T-cell (primary cell): ENCODE results near the gene OR2G3. TPM values are rescaled to one million over a fixed set of nuclear protein-coding genes. Genes with fewer than 3 reads are reported as not detected.

Experiments
- ATAC-seq, 4 experiments: fragments of 200-7000 bp in 3 of 4; fragments of 150-1000 bp in 1 of 4; cut with Tn5 transposase; replicated peaks in 1 of 4; 1 replicate in 3 of 4; 2 replicates in 1 of 4; pipeline ENCODE4 v1.10.0; 2021; ENCODE audit warnings: moderate library complexity in 3 of 4, mild to moderate bottlenecking in 2 of 4, moderate number of reproducible peaks in 1 of 4
- CTCF ChIA-PET, 2 donors: fragments of 300-600 bp; sonication (Branson Sonifier 250); formaldehyde crosslinking; loops; one replicate each; lab custom pipeline; 2022; ENCODE audit warnings: antibody characterized with exemption in 2 of 2; lab: Charles Lee
- POLR2A ChIA-PET, 2 donors: fragments of 300-600 bp; sonication (Branson Sonifier 250); formaldehyde crosslinking; loops; one replicate each; lab custom pipeline; 2022; ENCODE audit warnings: antibody characterized with exemption in 2 of 2; lab: Charles Lee
- DNase-seq, 35 experiments: peaks; one replicate each; pipeline versions ENCODE4 v3.0.0 to v3.0.0-alpha.2; 2013 to 2023
- H3K27ac ChIP-seq: one replicate; pipeline ENCODE4 v1.5.1; 2013; ENCODE audit warnings: low read length
- H3K27me3 ChIP-seq, 2 experiments: replicated peaks in 1 of 2; 1 replicate in 1 of 2; 2 replicates in 1 of 2; pipeline versions ENCODE4 v1.6.1 to v1.7.0; 2013; ENCODE audit warnings: low read length in 1 of 2, mixed read lengths in 1 of 2; ENCODE audit not compliant: control insufficient read depth in 2 of 2, insufficient read depth in 2 of 2; ENCODE audit errors: extremely low read depth in 1 of 2
- H3K36me3 ChIP-seq, 2 donors: 1 replicate in 1 of 2; 2 replicates in 1 of 2; pipeline versions ENCODE4 v1.6.1 to v1.7.0; 2013; ENCODE audit warnings: low read length in 1 of 2; ENCODE audit not compliant: control insufficient read depth in 2 of 2, insufficient read depth in 1 of 2; ENCODE audit errors: extremely low read depth in 1 of 2
- H3K4me1 ChIP-seq, 2 experiments: 1 replicate in 1 of 2; 2 replicates in 1 of 2; pipeline versions ENCODE4 v1.6.1 to v1.7.0; 2013; ENCODE audit warnings: low read length in 2 of 2, mixed read lengths in 1 of 2; ENCODE audit not compliant: insufficient read depth in 2 of 2, control insufficient read depth in 1 of 2; ENCODE audit errors: extremely low read depth in 1 of 2
- H3K4me3 ChIP-seq, 2 donors: 1 replicate in 1 of 2; 2 replicates in 1 of 2; pipeline versions ENCODE4 v1.5.1 to v1.7.0; 2013; ENCODE audit warnings: mild to moderate bottlenecking in 2 of 2, low read length in 1 of 2, moderate library complexity in 1 of 2; ENCODE audit not compliant: control insufficient read depth in 1 of 2; ENCODE audit errors: extremely low read depth in 1 of 2
- H3K9me3 ChIP-seq: 2 replicates; pipeline ENCODE4 v1.7.0; 2013
- H3K27ac Mint-ChIP-seq, 2 donors: one replicate each; pipeline ENCODE4 v1.8.0; 2020 to 2021; ENCODE audit warnings: mild to moderate bottlenecking in 2 of 2, mixed read lengths in 2 of 2
- H3K27me3 Mint-ChIP-seq, 2 donors: one replicate each; pipeline ENCODE4 v1.8.0; 2021 to 2022; ENCODE audit warnings: mixed read lengths in 2 of 2
- H3K36me3 Mint-ChIP-seq: one replicate; pipeline ENCODE4 v1.8.0; 2021; ENCODE audit warnings: mixed read lengths
- H3K4me1 Mint-ChIP-seq, 3 donors: one replicate each; pipeline ENCODE4 v1.8.0; 2020 to 2022; ENCODE audit warnings: mixed read lengths in 3 of 3, mild to moderate bottlenecking in 1 of 3
- H3K4me3 Mint-ChIP-seq, 3 donors: one replicate each; pipeline ENCODE4 v1.8.0; 2020 to 2022; ENCODE audit warnings: mild to moderate bottlenecking in 3 of 3, mixed read lengths in 3 of 3, moderate library complexity in 3 of 3
- H3K9me3 Mint-ChIP-seq, 3 donors: one replicate each; pipeline ENCODE4 v1.8.0; 2020 to 2022; ENCODE audit warnings: mixed read lengths in 3 of 3
- WGBS: methylation state at CpG from one replicate; pipeline ENCODE4 v1.1.5; 2013; ENCODE audit warnings: missing lambda C conversion rate; ENCODE audit not compliant: insufficient coverage; 5-methylcytosine and 5-hydroxymethylcytosine counted together
- total RNA-seq, 35 experiments: library from RNA in 6 of 35; stranded (reverse) in 6 of 35; fragments of 120-200 nt in 1 of 35; gene quantifications; one replicate each; pipeline versions ENCODE4 v1.2.1 to v1.2.4 and lab custom pipeline; 2013 to 2026

OR2G3 gene
- total RNA-seq, 5 donors from 2014 or later (not counting 1 experiment from before 2014, with no cell fraction given) = not detected

- Mint-ChIP-seq H3K9me3 (peaks cover 0 to 4% (median 0%) of the 10 kb centered on the region in 3 donors), H3K27me3 (peaks cover 8 to 9% of the 10 kb centered on the region in 2 donors), H3K4me3 (no peak overlapping the region), H3K4me1 (no peaks in the 10 kb centered on the region), H3K27ac (no peak overlapping the region), H3K36me3 (no peaks in the 10 kb centered on the region)
- ChIA-PET CTCF (interaction anchor here in 1 of 2 donors (0.6 kb wide), 1 partner anchor 250 kb away, joined by 3 read pairs; no protein-coding TSS in a partner anchor), POLR2A (interaction anchor here in 1 of 2 donors (0.7 kb wide), 1 partner anchor 72 kb away, joined by 3 read pairs; no protein-coding TSS in a partner anchor)
- H3K4me1 ChIP-seq = no peaks in the 10 kb centered on the region
- H3K9me3 ChIP-seq = no peaks in the 10 kb centered on the region
- no peak for ATAC-seq
- no peak overlapping the region for H3K4me3 ChIP-seq
- H3K27ac ChIP-seq = no peak overlapping the region
- H3K36me3 ChIP-seq = no peaks in the 10 kb centered on the region
- peak in 1 of 35 experiments; percentile 9 for DNase-seq
- WGBS = no CpG with 5 or more reads among the region's 3 CpGs
- H3K27me3 ChIP-seq = peaks cover 0 to 5% of the 10 kb centered on the region in 2 experiments
Observed at GRCh38 chr1:247576514-247576913, 28.9 kb upstream of the OR2G3 start.

- no peak overlapping the region for H3K4me3 Mint-ChIP-seq
- peaks cover 1 to 9% of the 10 kb centered on the region in 2 donors for H3K27me3 Mint-ChIP-seq
- ATAC-seq (no peak), DNase-seq (no peak)
- H3K4me1 ChIP-seq = no peaks in the 10 kb centered on the region
- H3K36me3 Mint-ChIP-seq = no peaks in the 10 kb centered on the region
- H3K36me3 ChIP-seq = no peaks in the 10 kb centered on the region
- ChIA-PET POLR2A (no interaction called here), CTCF (interaction anchor here in 1 of 2 donors (0.7 kb wide), 1 partner anchor 206 kb away, joined by 3 read pairs; no protein-coding TSS in a partner anchor)
- no peak overlapping the region for H3K27ac Mint-ChIP-seq
- 68% methylated on average over 4 of the region's 5 CpGs for WGBS
- no peaks in the 10 kb centered on the region for H3K4me1 Mint-ChIP-seq
- no peak overlapping the region for H3K27ac ChIP-seq
- H3K9me3 ChIP-seq = no peaks in the 10 kb centered on the region
- H3K4me3 ChIP-seq = no peak overlapping the region
- H3K27me3 ChIP-seq = peaks cover 0 to 2% of the 10 kb centered on the region in 2 experiments
- H3K9me3 Mint-ChIP-seq = no peaks in the 10 kb centered on the region
Observed at GRCh38 chr1:247578946-247579460, 26.4 kb upstream of the OR2G3 start.

- no peak for DNase-seq
Observed at GRCh38 chr1:247588060-247588459, 17.3 kb upstream of the OR2G3 start, which contains the start of gene OR2G2. Gene OR2G2, plus strand, starts transcription at chr1:247588360. Its CDS starts 0 bp downstream, at chr1:247588360.

GRCh38 chr1:247613405-247613804 is 8.0 kb downstream of the OR2G3 start:
- ATAC-seq = no peak
- Histone ChIP-seq H3K9me3 (no peaks in the 10 kb centered on the region), H3K36me3 (no peaks in the 10 kb centered on the region), H3K4me3 (no peak overlapping the region), H3K27ac (no peak overlapping the region), H3K27me3 (no peaks in the 10 kb centered on the region), H3K4me1 (no peaks in the 10 kb centered on the region)
- no peaks in the 10 kb centered on the region for H3K4me1 Mint-ChIP-seq
- CTCF ChIA-PET = no interaction called here
- no CpG with 5 or more reads among the region's 1 CpG for WGBS
- H3K27ac Mint-ChIP-seq = no peak overlapping the region
- POLR2A ChIA-PET = no interaction called here
- H3K9me3 Mint-ChIP-seq = peaks cover 5 to 16% (median 5%) of the 10 kb centered on the region in 3 donors
- no peak overlapping the region for H3K4me3 Mint-ChIP-seq
- peaks cover 0 to 6% of the 10 kb centered on the region in 2 donors for H3K27me3 Mint-ChIP-seq
- no peak for DNase-seq
- no peaks in the 10 kb centered on the region for H3K36me3 Mint-ChIP-seq

More at GRCh38 chr1:247588060-247588459, 17.3 kb upstream of the OR2G3 start, which contains the start of gene OR2G2:
- Mint-ChIP-seq H3K27me3 (peaks cover 3 to 7% of the 10 kb centered on the region in 2 donors), H3K4me3 (no peak within 1 kb of the TSS), H3K36me3 (no peaks in the 10 kb centered on the region), H3K27ac (no peak within 1 kb of the TSS), H3K9me3 (peaks cover 1 to 3% (median 2%) of the 10 kb centered on the region in 3 donors), H3K4me1 (no peaks in the 10 kb centered on the region)
- no peak for ATAC-seq
- no peak within 1 kb of the TSS for H3K4me3 ChIP-seq
- H3K4me1 ChIP-seq = no peaks in the 10 kb centered on the region
- H3K36me3 ChIP-seq = no peaks in the 10 kb centered on the region
- peaks cover 0 to 5% of the 10 kb centered on the region in 2 experiments for H3K27me3 ChIP-seq
- POLR2A ChIA-PET = interaction anchor here in 1 of 2 donors (0.7 kb wide), 1 partner anchor 57 kb away, joined by 3 read pairs; no protein-coding TSS in a partner anchor
- CTCF ChIA-PET = no interaction called here
- no peaks in the 10 kb centered on the region for H3K9me3 ChIP-seq
- no CpG with 5 or more reads among the region's 2 CpGs for WGBS
- H3K27ac ChIP-seq = no peak within 1 kb of the TSS

GRCh38 chr1:247614625-247615024 is 9.2 kb downstream of the OR2G3 start:
- Histone ChIP-seq H3K4me3 (no peak overlapping the region), H3K9me3 (no peaks in the 10 kb centered on the region), H3K27me3 (no peaks in the 10 kb centered on the region), H3K27ac (no peak overlapping the region), H3K36me3 (no peaks in the 10 kb centered on the region), H3K4me1 (no peaks in the 10 kb centered on the region)
- H3K9me3 Mint-ChIP-seq = peaks cover 2 to 14% (median 5%) of the 10 kb centered on the region in 3 donors
- no peaks in the 10 kb centered on the region for H3K4me1 Mint-ChIP-seq
- H3K27ac Mint-ChIP-seq = no peak overlapping the region
- ChIA-PET CTCF (no interaction called here), POLR2A (no interaction called here)
- H3K4me3 Mint-ChIP-seq = no peak overlapping the region
- WGBS = 71% methylated on average over 4 of the region's 5 CpGs
- DNase-seq (no peak), ATAC-seq (no peak)
- H3K36me3 Mint-ChIP-seq = no peaks in the 10 kb centered on the region
- H3K27me3 Mint-ChIP-seq = peaks cover 0 to under 1% of the 10 kb centered on the region in 2 donors

GRCh38 chr1:247627951-247628350 is 22.6 kb downstream of the OR2G3 start:
- no peak overlapping the region for H3K4me3 ChIP-seq
- H3K36me3 ChIP-seq = no peaks in the 10 kb centered on the region
- H3K27me3 ChIP-seq = no peaks in the 10 kb centered on the region
- Mint-ChIP-seq H3K27ac (no peak overlapping the region), H3K36me3 (no peaks in the 10 kb centered on the region), H3K4me3 (no peak overlapping the region), H3K9me3 (peaks cover 4 to 8% (median 6%) of the 10 kb centered on the region in 3 donors), H3K27me3 (peaks cover 0 to 7% of the 10 kb centered on the region in 2 donors), H3K4me1 (no peaks in the 10 kb centered on the region)
- no peak overlapping the region for H3K27ac ChIP-seq
- no peaks in the 10 kb centered on the region for H3K9me3 ChIP-seq
- ATAC-seq (no peak), DNase-seq (no peak)
- 36% methylated on average over 2 of the region's 3 CpGs for WGBS
- ChIA-PET CTCF (no interaction called here), POLR2A (no interaction called here)
- no peaks in the 10 kb centered on the region for H3K4me1 ChIP-seq
